Islet of Langerhans (tissue), 1 donor: Measurements from ENCODE around the gene SALL1.

Experiments used
- FAIRE-seq: peaks from one replicate; lab custom pipeline; 2011; peaks lifted over from hg19 to GRCh38; lab: Jason Lieb, UNC

The SALL1 gene

DNA sequence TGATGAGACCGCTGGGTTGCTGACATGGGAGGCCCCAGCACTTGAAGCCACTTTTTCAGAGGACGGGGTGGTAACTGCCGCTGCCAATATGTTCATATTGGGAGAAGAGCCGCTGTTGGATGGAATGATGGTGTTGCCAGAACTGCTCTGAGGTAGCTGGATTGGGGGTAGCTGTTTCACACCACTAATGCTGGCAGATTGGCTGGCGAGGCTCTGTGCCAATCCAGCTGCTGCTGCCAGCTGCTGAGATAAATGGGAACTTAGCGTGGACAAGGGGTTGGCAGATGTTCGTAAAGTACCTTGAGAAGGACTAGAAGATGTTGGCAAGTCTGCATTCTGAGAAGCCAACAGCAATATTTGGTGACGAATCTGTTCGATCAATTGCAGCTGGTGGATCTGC is 10.0 kb downstream of the SALL1 start:
- no peak for FAIRE-seq

DNA sequence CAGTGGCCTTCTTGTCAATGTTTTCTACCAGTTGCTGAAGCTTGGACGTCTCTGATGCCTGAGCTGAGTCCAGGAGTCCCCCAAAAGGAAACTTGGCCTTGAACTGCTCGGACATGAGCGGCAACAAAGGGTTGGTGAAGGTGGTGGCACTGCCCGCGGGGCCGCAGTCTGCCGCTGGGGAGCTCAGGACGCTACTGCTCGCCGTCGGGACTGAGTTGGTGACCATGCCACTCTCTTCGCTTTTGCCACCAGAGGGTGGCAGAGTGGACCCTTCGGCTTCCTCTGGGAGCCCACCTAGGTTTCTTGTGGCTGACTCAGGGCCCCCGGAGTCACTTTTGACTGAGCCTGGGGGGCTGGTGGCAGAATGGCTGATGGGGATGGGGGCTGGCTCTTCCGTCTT is 11.0 kb downstream of the SALL1 start:
- FAIRE-seq = no peak

DNA sequence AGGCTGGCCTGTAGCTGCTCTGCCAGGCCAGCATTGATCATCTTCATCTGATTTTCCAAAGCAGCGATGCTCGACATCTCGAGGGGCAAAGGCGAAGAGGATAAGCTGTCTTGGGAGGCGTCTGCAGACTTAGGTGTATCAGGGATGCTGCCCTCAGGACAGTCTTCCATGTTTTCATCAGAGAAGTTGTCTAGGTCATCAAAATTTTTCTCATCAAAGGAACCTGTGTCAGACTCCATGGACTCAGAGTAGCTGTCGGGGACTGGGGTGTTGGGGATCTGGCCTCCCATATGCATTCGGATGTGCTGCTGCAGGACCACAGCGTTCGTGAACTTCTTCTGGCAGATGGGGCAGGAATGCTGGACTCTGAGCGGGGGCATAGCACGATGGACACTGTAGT is 11.5 kb downstream of the SALL1 start:
- no peak for FAIRE-seq

DNA sequence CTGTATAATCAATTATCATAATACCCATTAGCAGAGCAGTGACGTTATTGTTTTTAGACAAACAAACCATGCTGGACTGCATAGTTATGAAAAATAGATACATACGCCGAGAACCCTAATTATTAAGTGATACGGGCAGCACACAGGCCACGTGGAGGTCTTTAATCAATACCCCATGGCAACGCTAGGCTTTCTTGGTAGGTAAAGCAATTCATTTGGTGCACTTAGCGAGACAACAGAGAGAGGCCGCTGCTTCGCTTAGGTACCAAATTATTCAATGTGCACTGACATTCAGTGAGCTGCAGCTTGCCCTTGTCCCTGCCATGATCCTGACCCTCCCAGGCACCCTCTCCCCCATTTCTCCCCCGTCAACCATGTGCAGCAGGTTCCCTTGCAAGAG is 12.9 kb downstream of the SALL1 start:
- no peak for FAIRE-seq

DNA sequence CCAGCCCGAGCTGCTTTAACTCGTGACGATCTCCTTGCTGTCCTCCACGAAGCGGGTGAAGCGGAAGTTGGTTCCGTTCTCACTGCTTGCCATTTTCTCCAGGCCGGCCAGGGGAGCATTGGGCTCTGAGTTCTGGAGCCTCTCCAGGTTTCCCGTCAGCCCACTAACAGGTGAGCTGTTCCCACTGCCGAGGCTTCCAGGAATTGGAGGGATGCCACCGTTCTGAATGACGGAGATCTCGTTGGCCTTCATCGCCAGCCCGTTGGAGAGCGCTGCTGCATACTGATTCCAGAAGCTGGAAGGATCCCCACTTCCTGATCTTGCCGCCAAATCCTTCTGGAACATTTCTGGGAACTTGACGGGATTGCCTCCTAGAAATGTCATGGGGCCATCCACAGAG is 14.0 kb downstream of the SALL1 start:
- no peak for FAIRE-seq

DNA sequence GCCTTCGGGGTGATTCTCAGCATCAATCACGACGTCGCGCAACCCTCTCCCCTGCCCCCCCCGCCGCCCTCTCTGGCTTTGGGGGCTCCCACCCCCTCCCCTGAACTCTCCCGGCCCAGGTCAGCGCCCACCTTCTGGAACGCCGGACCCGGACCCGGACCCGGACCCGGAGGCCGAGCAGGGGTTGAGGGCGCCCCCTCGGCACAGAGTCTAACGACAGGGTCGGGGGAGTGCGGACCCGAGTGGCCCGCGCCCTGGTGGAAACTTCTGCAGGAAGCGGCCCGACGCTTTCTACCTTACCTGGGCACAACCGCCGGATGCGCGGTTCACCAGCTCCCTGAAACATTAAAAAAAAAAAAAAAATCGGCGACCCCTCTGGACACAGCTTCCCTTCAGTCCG is 16.2 kb downstream of the SALL1 start:
- FAIRE-seq = no peak

DNA sequence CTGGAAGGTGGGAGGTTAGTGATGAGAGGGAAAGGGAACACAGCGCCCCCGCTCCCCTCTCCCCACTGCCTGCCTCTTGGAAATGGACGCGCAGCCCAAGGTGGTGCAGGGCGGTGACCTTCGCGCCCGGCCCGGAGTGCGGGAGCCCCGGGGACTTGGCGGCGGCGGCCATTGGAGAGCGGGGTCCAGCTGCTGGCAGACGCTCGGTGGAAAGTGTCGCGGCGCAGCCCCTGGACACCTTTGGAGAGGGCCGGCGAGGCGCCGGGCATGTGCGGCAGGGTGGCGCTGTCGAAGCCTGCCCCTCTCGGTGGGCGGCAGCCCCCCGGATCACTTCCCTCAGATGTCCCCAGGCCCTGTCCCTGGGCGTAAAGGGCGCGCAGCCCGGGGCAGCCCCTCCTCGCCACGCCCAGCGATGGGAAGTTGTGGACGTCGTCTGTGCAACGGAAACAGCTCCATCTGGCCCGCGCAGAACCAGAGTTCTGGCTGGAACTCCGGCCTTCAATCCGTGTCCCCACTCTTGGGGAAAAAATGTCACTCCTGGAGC is 16.7 kb downstream of the SALL1 start:
- FAIRE-seq = no peak

DNA sequence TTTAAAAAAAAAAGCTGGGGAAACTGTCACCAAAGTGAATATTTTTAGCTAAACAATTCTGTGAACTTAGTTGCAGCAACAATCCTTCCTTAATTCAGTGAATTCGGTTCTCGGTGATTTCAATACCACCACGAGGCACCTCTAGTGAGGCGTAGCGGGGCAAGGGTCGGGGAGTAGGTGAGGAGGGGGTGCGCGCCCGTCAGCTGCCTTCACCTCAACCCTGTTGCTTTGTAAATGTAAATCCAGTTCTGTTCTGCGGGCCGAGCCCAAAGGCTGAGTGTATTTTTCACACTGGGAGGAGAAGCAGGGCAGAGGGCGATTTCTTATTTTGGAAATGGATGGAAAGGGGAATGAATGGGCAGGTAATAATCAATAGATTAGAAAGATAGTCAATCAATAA is 17.4 kb downstream of the SALL1 start:
- FAIRE-seq = no peak

DNA sequence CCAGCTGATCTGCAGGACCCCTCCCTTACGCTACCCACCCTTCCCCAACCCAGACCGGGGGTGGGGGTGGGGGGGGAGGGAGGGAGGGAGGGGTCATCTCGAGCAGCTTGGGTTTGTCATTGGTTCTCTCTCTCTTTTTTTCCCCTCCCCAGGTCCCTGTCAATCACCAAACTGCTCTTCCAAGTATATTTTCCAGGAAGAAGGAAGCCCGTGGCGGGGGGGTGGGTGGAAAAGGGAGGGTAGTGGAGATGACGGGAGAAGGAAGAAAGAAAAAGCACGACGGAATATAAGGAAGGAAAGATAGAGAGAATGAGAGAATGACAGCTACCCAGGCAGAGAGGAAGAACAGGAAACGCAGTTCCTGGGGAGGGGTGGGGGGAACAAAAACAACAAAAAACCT is 17.9 kb downstream of the SALL1 start:
- FAIRE-seq = no peak

DNA sequence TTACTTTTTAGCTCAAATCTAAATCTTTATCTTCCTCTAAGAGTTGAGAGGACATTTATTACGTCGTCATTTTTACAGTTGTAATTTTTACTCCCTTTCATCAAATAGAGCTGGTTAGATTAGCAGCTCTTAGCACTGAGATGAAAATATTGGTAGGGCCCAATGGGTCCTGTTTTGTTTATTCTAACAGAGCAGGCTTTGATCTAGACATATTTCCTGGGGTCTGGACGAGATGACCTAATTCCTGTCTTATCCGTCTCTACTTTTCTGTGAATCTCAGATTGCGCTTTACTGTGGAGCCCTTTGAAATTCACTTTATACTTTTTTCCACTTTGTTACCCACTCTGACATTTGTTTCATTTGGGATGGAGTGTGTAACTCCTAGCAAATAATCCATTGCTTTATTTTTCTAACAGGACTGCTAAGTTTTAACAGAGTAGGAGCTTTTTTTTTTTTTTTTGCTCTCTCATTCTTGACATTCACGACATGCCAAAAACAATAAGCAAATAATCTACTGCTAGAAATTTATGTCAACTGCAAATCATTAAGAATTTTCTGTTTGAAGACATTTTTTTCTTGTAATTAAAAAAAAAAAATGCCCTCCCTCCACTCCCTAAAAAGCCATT is 18.5 kb downstream of the SALL1 start:
- FAIRE-seq = no peak

DNA sequence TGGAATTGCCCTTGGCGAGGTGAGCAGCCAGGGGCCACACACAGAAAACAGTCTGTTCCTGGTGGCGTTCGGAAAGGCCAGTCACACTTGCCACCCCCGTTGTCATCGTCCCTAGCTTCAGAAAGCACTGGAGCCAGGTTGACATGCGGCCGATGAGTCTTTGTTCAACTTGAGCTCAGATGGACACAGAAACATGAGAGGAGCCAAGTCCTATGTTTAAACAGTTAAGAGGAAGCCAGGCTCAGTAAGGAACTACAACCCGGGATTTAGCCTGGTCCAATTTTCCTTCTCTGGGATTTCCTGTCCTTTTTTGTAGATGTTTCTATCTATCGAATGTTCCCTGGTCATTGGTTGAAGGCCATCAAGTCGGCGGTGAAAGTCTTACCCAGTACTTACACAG is 19.5 kb downstream of the SALL1 start:
- FAIRE-seq = no peak

DNA sequence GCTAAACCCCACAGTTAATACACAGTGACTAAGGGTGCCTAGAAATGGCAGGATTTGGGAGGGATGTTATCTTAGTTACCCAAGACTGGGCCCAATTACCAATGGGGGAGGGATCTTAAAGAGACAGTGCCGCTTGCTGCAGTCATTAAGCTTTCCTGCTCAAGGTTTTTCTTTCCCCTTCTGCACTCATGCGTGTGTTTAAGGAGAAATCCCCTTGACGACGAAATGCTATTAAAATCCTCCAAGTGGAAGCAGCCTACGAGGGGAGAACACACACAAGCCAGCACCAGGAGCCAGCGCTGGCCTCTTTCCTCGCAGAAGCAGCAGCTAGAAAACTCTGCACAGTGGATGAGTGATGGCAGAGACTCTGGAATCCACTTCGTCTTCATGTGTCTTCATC is 22.0 kb downstream of the SALL1 start:
- FAIRE-seq = no peak

DNA sequence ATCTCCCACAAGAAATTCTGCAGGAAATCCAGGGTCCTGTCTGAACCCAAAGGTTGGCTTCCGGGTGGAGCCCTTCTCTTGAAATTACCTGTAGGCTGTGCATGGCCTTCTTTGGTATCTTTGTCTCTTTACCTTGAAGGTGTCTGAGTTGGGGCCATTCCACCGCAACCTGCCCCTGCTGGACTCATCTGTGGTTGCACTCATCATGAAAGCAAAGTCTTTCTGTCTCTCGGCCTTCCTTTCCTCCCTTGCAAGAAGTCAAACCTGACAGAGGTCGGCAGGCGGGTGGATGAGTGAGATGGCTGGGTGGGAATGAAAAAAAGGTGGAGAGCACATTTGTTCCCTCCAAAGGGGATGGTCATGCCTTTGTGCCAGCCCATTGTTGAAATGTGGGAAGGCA is 25.1 kb downstream of the SALL1 start:
- no peak for FAIRE-seq

DNA sequence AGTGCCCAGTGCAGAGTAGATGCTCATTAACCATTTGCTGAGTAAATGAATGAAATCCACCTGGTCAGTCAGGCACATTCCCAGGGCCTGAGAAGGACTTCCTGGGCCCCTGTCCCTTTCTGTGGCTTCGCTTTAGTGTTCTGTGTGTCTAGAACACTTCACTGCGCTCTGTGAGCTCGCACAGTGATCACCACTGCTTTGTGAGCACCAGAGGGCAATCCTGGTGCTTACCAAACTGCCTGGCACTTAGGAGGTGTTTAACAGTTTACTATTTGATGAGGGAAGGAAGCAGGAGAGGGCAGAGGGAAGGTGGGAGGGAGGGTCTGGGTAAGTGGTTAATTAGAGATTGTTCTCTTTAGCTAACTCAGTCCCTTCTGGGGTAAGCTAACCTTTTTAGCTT is 26.2 kb downstream of the SALL1 start:
- FAIRE-seq = no peak

DNA sequence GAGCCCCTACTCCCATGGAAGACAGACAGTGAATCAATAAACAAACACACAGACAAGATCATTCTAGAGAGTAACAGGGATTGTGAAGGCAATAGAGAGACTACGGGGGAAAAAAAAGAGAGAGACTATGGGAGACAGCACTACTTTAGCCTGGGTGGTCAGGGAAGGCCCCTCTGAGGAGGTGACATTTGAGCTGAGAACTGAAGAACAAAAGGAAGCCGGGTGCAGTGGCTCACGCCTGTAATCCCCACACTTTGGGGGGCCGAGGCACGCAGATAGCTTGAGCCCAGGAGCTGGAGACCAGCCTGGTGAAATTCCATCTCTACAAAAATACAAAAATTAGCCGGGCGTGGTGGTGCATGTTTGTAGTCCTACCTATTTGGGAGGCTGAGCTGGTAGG is 29.2 kb downstream of the SALL1 start:
- no peak for FAIRE-seq

DNA sequence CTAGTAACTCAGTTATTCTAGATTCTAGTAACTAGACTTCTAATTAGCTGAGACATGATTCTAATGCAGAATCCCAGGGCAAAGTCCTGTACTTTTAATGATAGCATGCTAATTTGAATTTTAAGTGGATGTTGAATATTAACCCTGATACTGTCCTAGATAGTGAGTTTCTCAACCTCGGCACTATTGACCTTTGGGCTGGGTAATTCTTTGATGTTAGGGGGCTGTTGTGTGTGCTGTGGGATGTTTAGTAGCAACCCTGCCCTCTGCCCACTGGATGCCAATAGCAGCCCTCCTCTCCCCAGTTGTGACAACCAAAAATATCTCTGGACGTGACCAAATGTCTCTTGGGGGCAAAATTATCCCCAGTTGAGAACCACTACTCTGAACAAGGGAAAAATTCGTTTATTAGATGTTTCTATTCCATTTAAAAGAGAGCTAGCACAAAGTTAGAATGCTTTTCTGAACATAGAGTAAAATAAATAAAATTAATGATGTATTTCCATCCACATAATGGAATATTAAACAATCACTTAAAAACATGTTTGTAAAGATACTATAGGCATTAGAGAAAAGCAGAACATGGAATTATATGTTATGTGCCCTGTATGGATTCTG is 30.2 kb downstream of the SALL1 start:
- peak; percentile 9 for FAIRE-seq

DNA sequence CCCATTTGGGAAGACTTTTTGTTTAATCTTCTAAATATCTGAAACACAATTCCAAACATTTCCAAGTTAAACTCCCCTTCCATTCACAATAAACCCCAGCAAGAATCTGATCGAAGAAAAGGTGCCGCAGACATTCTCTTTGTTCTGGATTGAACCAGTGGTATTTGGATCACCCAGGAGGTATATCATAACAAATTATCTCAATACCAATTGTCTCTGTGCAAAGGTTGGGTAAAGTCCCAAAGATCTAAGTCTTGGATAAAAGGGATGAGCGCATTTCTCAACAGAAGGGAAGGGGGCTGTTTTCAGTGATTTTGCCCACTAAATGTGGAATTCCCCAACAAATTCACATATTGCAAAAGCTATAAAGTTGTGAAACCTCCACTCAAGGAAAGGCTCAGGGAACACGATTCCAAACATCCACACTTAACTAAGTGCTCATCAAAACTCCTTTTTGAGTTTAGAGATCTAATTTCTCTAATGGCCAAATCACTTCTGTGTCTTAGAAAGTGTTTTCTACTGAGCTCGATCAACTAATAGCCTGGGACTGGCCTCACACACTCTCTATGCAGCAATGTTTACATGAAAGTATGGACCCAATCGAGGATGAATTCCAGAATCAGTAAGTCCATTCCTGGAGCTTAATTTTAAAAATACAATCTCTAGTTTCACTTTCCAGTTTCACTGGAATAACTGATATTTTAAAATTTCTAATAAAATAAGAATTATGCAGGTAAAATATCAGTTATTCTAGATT is 30.9 kb downstream of the SALL1 start:
- no peak for FAIRE-seq

DNA sequence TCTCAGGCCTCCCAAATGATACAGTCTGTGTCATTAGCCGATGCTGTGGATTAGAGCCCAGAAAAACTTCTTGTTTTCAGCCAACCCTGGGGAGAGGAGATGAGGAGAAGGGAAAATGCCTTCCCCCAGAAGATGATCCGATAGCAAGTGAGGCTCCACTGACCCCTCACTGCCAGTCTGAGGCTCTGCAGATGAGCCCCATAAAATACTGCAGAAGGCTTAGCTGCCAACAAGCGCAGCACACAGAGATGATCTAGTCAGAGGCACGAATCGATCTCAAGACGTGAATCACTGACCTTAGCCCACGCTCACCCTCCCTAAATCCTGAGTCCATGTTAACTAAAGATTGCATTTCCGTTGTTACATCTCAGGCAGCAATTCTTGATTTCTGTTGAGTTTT is 31.5 kb downstream of the SALL1 start:
- FAIRE-seq = no peak

DNA sequence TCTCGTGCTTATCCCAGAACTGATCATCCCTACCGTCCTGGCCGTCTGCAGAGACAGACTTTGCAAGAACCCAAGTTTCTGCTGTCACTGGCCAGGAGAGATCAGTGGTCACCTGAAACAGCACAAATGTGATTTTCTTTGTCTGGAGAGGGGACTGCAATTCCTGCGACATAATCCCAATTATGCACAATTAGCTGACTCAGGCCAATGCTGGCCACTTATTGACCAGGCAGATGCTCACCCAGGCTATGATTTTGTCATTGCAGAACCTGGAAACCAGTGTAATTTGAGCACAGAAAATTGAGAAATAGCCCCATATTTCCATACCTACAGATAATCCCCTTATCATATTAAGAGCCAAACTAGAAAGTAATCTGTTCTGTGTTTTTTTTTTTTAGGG is 34.7 kb downstream of the SALL1 start:
- FAIRE-seq = no peak

DNA sequence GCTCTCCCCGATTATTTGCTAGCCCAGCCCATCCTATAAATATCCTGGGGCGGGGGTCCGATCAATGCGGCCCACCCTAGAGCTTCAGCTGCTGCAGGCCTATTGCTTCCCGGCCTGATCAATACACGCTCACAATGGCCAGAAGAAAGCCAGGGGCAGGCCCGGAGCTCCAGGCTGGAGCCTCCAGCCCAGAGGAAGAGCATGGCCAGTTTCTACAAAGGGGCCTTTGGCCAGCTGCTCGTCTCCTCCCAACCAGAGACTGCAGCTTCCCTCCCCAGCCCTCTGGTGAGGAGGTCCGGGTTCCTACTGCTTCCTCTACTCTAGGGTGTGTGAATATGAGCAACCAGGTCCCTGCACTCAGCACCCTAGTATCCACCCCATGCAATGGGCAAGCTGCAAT is 36.7 kb downstream of the SALL1 start:
- FAIRE-seq = no peak

DNA sequence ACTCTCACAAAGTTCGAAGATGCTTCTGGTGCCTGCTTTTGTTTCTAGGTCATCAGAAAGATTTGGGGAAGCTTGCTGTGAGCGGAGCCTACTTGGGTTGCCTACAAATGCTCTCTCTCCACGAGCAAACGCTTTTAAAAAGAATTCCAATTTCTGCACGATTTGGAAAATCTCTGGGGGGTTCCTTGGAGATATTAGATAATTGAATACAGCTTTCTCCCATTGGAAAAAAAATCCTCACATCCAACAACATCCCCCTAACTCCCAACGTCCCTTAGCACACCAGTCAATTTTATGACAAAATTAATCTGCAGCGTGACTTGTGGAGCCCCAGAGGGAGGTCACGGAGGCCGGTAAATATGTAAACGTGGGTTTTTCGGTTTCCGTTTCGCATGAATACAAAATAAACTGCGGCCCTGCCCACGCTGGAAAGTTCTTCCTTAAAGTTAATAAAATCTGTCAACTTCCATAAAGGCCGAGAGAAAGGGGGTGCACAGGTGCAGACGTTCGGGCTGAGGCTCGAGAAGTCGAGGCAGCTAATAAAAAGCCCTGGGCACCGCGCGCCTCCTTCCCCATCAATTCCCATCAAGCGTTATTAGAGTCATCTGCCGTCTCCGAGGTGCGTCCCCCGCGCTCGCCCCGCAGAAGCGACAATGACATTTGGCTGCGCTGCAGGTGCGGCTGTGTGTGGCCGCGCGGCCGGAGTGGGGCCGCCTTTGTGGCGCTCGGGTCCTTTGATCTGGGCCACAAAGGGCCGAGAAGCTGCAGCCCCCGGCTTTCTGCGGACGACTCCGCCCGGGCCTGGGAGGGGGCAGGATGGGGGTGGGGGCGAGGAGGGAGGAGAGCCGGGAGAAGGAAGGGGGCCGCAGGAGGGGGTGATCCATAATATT is 37.6 kb downstream of the SALL1 start:
- FAIRE-seq = no peak

DNA sequence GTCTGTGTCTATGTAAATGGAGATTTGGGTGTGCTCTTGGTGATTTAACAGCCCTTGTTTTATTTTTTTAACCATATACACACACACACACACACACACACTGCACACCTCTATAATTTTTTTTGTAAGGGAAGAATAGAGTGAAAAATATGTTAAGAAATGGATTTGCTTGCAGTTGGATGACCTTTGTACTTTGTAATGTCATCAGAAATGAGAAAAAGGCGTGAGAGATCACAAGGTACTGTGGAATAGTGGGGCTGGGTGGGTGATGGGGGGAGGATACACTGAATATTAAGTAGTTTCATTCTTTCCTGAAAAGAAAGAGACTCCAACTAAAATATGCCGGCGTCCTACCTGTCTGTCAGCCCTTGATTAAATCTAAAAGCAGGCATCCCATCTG is 38.7 kb downstream of the SALL1 start:
- no peak for FAIRE-seq

DNA sequence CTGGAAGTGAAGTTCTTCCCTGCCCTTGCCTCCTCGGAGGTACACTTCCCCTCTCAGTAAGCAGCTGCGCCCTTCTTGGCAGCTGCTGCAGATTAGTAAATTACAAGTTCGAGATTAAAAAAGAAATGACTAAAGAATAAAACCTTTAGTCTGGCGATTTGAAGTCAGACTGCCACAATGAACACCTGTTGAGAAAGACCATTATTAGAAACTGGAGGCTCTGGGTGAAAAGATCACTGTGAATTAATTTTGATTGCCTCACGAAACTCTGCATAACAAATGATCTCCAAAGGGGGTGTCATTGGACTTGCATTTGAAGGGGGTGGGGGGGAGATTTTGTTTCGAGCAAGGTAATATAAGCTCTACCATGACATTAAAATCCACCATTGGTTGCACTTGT is 39.3 kb downstream of the SALL1 start:
- no peak for FAIRE-seq
